GM21723 (cell line): ENCODE data around the gene MMP8.
"Not testable (repeated sequence)": the region's sequence is repeated elsewhere in the genome, so short reads cannot be mapped to it uniquely, and the experiment has no call there.

Source experiments
- ATAC-seq: cut with Tn5 transposase; IDR thresholded peaks from one replicate; pipeline ENCODE4 v1.9.1; 2021; ENCODE audit warnings: mild to moderate bottlenecking, moderate library complexity; ENCODE audit not compliant: unreplicated experiment

Gene MMP8, protein sequence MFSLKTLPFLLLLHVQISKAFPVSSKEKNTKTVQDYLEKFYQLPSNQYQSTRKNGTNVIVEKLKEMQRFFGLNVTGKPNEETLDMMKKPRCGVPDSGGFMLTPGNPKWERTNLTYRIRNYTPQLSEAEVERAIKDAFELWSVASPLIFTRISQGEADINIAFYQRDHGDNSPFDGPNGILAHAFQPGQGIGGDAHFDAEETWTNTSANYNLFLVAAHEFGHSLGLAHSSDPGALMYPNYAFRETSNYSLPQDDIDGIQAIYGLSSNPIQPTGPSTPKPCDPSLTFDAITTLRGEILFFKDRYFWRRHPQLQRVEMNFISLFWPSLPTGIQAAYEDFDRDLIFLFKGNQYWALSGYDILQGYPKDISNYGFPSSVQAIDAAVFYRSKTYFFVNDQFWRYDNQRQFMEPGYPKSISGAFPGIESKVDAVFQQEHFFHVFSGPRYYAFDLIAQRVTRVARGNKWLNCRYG

DNA sequence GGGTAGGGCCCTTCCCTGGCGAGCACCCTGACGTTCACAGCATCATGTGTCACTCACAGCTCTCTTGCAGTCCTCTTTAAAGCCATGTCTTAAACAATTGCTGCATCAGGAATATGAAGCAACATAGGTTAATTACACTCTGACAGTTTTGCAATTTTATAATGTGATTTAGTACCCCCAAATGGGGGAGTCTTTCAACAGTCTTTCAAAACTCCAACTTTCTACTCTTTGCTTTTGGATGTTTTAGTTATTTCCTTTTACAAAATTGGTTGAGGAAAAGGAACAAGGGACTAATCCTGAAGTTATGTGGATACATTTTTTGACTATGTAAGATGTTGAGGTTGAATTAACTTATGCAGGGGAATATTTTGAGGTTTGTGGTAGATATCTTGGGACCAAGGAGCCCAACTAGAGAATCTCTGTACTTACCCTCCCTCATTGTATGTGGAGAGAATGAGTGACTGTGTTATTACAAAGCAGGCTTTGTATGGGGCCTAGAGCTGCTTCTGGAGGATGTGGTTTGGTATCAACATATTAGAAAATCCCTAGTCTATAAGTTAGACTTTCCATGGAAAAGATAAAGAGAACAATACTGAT is at the start of gene MMP8:
Gene MMP8 (minus strand): TSS at position 51 of the 597 bp plus-strand sequence. CDS start 99 bp downstream, outside the sequence.
- ATAC-seq, result no peak

DNA sequence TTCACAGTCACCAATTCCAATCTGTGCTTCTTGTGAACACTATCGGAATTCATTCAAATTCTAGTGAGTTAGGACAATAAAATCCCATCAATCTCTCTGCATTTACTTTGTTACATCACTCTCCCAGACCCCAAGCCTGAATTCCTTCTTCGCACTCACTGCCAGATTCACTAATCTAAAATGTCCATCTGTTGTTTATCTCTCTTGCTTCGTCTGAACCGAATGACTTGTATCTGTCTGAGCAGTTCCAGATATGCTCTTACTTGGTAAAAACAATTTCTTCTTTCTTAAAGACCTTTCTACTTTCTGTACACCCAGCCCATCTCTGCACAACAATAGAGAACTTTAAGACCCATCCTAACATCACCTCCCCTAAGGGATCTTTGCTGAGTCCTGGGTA is 48.6 kb upstream of the MMP8 start:
- no peak for ATAC-seq

DNA sequence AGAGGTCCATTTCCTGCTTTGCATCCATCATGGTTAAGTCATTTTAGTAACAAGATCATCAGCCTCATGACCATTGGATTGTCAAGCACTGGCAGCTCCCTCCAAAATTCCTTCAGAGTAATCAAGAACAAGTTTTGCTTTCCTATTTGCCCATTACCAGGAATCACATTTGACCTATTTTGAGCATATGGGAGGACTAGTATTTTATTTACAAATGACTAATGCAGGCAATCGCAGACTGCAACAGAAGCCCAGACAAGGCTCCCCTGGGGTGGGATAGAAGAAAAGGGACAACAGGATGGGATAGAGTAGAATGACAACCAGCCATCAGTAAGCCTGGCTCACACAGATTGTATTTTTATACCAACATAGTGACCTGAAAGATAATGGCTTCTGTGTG is 46.6 kb upstream of the MMP8 start:
- ATAC-seq, result no peak

DNA sequence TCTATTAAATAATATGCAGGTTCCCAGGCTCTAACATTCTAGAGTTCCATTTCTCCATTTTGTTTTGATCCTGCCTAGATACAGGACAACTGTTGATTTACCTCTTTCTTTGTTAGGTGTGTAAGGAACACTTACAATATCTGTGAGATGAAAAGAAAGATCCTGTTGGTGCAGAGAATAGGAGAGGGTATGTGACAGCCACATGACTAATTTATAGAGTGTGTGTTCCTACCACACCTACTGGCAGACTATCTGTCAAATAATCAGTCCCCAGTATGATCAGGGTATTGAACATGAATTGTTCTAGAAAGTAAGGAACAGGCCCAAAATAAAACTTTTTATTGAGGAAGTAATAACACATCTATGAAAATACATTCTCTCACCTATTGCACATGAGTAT is 45.4 kb upstream of the MMP8 start:
- ATAC-seq, result no peak

DNA sequence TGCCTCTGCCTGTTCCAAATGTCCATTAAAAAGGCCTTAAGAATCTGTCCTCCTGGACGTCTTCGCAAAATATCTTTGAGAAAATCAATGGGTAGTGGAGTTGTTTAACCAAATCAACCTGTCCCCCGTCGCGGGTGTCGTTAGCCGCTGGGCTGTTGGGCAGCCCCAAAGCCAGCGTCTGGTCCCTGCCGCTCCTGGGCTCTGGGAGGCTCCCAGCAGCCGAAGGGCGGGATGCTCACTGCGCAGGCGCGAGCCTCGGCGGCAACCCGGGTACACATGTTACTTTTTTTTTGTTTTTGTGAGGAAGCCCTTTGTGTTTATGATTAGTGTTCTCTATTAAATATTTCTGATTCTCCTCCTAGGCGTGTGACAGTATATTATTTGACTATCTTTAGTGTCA is 43.0 kb upstream of the MMP8 start:
- ATAC-seq, result no peak

DNA sequence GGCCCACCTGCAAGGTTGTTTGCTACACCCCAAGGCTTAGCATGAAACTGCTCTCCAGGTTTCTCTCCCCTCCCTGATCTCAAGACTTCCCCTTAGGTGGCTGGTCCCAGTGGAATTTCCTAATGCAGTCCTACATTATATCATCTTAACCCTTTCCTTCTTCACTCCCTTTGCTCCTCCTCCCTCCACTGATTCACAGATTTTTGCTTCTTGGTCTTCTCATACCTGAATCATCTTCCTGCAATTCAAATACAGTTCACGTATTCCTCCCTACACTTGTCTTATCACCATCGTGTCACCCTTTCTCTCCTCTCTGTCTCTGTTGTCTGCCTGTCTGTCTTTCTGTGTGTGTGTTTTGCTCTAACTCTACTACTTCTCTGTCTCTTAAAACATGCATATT is 38.7 kb upstream of the MMP8 start:
- ATAC-seq, result no peak

DNA sequence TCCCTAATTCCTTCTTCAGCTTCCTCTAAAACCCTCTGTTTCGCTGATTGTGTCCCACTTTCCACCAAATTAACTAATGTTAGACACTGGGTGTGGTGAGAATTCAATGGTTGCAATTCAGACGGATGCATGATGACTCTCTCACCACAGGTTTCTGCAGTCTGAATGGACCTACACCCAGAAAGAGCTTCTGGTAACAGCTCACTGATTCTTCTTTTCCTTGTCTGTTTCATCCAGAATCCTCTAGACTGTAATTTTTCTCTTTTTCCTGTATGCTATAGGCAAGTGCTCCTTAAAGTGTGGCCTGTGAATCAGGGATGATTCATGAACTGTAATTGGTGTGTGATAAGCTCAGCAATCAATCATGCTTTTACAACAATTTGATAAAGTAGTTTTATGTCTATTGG is 37.6 kb upstream of the MMP8 start:
- ATAC-seq, result no peak

DNA sequence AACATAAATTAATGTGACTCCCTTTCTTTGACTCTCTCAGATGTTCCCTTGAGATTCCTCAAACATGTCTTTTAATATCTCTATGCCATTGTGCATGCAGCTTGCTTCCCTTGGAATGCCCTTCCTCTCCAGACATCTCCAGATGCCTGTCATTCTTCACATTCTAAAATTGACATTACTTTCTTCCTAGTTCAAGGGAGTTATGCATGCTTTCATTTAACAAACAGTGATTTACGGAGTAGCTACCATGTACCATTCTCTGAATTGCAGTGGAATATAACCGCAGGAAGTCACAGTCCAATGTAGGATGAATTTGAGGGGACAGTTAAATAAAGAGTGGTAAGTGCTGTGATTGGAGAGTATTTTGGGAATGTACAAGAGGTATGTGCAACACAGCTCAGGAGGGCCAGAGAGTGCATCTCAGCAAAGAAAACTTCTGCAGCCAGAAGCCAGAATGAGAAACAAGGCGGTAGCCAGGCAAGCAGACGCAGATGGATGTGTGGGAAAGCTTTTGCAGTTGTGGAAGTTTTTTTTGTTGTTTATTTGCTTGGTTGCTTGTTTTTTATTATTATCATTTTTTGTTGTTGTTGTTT is 37.0 kb upstream of the MMP8 start:
- no peak for ATAC-seq

DNA sequence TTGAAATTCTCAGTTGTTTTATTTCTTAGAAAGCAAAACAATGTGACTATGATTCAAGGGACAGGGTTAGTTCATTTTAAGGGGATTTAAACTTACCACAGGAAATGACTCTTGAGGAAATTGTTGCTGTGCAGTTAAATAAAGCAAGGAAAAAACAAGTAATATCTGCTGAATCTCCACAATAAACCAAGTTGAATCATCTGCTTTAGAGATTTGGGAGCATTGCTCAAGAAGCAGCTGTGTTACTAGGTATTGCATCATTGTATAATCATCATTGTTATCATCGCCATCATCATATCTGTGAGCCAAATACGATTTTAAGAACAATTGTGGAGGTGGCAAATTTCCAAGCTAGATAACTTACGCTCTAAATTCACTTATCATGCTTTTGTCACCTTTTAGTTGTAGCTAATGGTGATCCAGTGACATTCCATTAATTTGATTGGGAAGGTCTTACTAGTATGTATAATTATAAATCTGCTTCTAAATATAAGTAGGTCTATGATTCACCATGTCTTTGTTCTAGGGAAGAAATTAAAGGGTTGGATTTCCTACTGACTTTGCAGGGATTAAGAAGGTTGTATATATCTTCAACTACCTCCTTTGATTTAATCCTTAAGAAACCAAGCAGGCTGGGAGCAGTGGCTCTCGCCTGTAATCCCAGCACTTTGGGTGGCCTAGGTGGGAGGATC is 35.7 kb upstream of the MMP8 start:
- ATAC-seq, result no peak

DNA sequence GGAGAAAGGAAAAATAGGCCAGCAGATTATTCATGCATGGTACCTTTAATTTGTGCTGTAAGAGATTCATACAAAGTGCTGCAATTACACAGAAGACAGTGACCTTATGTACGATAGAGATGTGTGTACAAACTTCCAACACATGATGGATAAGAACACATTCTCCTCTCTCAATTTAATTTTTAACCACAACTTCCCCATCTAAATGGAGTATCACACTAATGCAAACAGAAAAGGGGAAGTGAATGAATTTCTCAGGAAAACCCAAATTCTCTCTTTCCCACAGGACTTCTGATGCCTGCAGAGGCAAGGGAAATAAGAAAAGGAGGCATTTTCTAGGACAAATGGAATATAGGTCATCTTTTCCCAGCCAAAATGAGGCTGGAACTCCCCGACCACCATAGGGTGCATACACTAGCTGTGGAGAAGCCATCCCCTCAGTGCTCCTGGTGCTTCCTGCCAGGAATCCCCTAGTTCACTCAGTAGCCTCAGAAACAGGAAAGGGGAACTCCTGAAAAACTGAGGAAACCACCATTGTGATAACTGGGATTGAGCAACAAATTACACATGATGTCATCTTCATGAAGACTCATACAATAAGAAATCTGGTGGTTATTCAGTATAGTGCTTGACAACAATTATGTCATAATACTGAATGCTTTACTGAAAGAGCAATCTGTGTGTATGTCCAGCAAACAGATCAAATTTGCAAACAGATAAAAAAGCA is 33.2 kb upstream of the MMP8 start:
- no peak for ATAC-seq

DNA sequence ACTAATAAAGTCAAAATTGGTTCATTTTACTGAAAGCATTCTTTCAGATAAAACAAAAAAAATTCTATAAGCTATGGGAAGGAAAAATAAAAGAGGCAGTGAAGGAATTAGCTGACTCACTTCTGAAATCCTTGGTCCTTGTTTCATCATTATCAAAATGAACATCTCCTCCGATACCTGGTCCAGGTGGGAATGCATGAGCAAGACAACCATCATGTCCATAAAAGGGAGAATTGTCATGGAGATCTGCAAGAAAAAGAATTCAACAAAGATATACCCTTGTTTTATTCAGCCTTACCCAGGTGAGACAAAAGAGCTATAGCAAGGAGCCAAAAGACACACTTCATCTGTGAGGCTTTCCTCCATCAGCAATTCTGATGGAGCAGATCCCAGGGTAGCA is 28.5 kb upstream of the MMP8 start:
- ATAC-seq, result no peak

DNA sequence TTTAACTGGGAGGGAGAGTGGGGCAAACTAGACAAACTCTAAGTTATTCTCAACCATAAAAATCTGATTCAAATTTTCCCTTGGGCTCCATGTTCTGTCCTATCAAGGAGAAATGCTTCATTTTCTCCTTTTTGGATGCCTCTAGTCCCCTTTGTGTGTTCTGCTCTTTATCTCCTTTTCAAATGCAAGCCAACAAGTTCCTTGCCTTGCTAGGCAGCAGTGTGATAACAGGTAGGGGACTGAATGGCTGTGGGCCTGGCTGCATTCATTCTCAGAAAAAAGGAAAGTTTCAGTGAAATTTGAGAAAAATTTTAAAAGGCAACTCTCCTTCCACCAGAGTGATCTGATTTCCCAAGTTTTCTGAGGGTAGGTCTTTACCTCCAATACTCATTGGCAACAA is 26.9 kb upstream of the MMP8 start:
- ATAC-seq, result no peak

DNA sequence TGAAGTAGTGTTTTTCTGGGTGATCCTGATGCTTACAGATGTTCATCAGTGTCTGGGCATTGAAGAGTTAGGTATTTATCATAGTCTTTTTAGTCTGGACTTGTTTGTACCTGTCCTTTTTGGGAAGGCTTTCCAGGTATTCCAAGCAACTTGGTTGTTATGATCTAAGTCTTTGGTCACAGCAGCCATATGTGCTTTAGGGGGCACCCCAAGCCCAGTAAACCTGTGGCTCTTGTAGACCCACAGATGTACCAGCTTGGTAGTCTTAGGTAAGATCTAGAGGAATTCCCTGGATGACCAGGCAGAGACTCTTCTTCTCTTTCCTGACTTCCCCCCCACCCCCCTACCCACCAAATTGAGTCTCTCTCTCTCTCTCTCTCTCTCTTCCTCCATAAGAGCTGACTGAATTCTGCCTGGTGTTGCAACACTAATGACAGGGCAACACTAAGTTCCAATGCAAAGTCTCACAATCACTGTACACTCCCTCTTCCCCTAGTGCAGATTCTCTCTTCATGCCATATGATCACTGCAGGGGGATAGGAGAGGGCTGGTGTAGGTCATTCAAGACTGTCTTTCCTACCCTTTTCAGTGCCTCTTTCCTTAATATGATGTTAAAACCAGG is 24.5 kb upstream of the MMP8 start:
- ATAC-seq, result no peak

DNA sequence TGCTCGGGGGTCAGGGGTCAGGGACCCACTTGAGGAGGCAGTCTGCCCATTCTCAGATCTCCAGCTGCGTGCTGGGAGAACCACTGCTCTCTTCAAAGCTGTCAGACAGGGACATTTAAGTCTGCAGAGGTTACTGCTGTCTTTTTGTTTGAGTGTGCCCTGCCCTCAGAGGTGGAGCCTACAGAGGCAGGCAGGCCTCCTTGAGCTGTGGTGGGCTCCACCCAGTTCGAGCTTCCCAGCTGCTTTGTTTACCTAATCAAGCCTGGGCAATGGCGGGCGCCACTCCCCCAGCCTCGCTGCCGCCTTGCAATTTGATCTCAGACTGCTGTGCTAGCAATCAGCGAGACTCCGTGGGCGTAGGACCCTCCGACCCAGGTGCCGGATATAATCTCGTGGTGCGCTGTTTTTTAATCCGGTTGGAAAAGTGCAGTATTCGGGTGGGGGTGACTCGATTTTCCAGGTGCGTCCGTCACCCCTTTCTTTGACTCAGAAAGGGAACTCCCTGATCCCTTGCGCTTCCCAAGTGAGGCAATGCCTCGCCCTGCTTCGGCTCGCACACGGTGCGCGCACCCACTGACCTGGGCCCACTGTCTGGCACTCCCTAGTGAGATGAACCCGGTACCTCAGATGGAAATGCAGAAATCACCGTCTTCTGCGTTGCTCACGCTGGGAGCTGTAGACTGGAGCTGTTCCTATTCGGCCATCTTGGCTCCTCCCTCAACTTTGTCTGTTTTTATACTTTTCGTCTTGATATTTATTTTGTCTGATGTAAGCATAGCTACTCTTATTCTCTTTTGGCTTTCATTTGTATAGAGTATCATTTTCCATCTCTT is 22.2 kb upstream of the MMP8 start:
- ATAC-seq, result not testable (repeated sequence)

DNA sequence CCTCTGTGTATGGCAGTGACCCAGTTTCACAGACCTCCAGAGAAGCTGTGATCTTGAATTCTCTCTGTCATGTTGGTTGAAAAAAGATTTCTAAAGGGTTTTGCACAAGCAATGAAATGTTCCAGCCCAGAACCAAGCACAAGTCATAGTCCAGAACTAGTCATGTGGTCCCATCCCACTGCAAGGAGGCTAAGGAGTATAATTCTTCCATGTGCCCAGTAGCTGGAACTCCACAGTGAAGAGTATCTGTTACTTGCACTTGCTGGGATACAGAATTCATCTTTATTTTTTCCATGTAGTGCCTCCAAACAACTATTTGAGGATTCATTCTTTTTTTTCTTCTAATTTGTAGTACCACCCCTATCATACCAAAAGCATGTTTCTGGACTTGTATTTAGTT is 9.9 kb upstream of the MMP8 start:
- no peak for ATAC-seq

DNA sequence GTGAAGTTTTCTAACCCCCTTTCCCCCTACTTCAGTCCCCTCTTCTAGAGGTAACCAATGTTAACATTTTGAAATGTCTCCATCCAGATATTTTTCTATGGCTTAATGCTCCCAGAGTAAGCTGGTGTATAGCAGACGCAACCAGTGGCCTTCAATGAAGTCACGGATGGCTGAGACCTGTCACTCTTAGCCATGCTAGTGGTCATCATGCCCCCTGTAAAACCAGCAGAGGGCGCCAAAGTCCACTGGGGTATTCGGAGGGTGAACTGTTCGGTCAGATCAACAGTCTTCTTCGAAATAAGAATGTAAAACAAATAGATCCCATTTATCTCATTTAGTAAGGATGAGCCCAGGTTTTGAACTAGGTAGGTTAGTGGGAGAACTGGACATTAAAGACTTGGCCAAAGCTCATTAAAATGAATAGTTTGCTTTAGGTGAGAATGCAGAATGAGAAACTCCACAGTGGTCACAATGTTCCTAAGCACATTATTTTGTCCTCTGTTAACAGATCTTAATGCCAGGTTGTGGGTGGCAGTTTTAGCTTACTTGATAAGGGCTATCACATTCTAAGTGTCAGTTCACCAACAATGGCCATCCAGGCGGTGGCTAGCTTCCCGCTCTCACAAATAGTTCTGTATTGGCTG is 8.6 kb upstream of the MMP8 start:
- ATAC-seq, result peak; percentile 97

DNA sequence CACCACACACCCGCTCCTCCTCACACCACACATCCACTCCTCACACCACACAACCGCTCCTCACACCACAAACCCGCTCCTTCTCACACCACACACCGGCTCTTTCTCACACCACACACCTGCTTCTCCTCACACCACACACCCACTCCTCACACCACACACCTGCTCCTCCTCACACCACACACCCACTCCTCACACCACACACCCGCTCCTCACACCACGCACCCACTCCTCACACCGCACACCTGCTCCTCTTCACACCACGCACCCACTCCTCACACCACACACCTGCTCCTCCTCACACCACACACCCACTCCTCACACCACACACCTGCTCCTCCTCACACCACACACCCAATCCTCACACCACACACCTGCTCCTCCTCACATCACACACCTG is 6.2 kb upstream of the MMP8 start:
- ATAC-seq, result not testable (repeated sequence)

DNA sequence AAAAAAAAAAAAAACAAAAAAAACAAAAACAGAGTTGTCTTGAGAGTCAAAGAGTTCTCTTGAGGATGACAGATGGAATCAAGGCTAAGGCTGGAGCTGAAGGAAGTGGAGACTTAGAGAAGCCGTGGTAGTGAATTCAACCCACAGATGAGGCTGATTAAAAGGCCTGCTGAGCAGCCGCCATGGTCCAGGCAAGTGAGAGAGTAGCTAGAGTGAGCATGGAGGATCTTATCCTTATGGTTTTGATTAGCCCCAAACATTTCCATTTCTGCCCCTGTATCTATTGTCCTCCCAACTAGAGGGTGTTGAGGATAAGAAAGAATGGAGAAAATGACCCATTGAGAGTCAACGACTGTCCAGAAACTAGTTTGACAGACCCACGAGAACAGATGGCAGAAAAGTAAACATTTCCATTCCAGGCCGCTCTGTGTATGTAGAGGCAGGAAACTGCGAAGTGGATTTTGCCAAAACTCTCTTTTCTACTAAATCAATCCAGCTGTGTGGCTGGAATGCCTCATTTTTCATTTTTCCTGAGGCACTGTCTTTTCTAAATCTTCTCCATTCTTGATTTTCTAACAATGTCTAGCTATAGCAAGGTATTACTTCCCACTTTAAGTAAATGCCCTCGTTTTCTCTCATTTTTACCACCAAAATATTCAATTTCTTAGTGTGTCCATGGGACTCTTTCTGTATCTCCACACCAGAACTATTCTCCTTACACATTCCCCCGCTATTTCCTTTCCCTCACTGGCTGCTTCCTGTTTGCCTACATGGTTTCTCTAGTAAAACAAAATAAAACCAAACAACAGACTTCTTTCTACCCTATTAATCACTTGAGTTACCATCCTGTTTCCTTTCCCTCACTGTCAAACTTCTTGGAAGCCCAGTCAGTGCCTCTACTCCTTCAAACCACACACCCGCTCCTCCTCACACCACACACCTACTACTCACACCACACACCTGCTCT is 5.4 kb upstream of the MMP8 start:
- ATAC-seq, result no peak
